HEK293 (cell line): ENCODE data around the gene HYAL4.
A peak's percentile ranks its signal among the peaks of the same experiment; 100 is the strongest.
"Not testable (repeated sequence)": the region's sequence is repeated elsewhere in the genome, so short reads cannot be mapped to it uniquely, and the experiment has no call there.

ENCODE experiments used
- CTCF ChIA-PET: fragments of 350-600 bp; formaldehyde crosslinking; extraction: SDS; loops from one replicate; lab custom pipeline; 2021; ENCODE audit warnings: antibody characterized with exemption; lab: Yijun Ruan, JAX
- POLR2A ChIA-PET: fragments of 300-600 bp; formaldehyde crosslinking; extraction: SDS; loops from one replicate; lab custom pipeline; 2020; ENCODE audit warnings: antibody characterized with exemption, inconsistent platforms; lab: Yijun Ruan, JAX
- H3K27ac ChIP-seq: fragments of 200-500 bp; sonication (Bioruptor generic); 2 replicates; pipeline ENCODE4 v1.5.1; 2014; ENCODE audit warnings: low read depth, low read length, control low read depth, inconsistent platforms; ENCODE audit errors: extremely low read depth
- H3K36me3 ChIP-seq, 2 experiments: fragments of 200-500 bp in 1 of 2; sonication (Bioruptor generic) in 1 of 2; 1 replicate in 1 of 2; 2 replicates in 1 of 2; pipeline ENCODE4 v1.5.1; 2014 to 2017; ENCODE audit warnings: inconsistent platforms in 2 of 2, low read length in 2 of 2; ENCODE audit not compliant: control insufficient read depth in 2 of 2, insufficient read depth in 1 of 2
- H3K4me1 ChIP-seq: fragments of 200-500 bp; sonication (Bioruptor generic); 2 replicates; pipeline ENCODE4 v1.5.1; 2014; ENCODE audit warnings: mild to moderate bottlenecking, low read length, inconsistent platforms; ENCODE audit not compliant: control insufficient read depth, insufficient read depth
- H3K4me3 ChIP-seq: 2 replicates; pipeline ENCODE4 v1.5.1; 2011; ENCODE audit warnings: low read depth, mild to moderate bottlenecking, control low read depth, low read length, moderate library complexity
- H3K9me3 ChIP-seq: fragments of 200-500 bp; sonication (Bioruptor generic); 2 replicates; pipeline ENCODE4 v1.5.1; 2014; ENCODE audit warnings: low read depth, low read length, inconsistent platforms; ENCODE audit not compliant: control insufficient read depth, insufficient read depth
- IKZF3 ChIP-seq: fragments of 450-650 bp; IDR thresholded peaks from 2 replicates; pipeline ENCODE4 v1.5.0; 2018; ENCODE audit warnings: missing biosample characterization, mild to moderate bottlenecking, missing genetic modification characterization, moderate library complexity
- KLF1 ChIP-seq: fragments of 450-650 bp; formaldehyde crosslinking; IDR thresholded peaks from 2 replicates; pipeline ENCODE4 v1.5.1; 2016; ENCODE audit warnings: missing biosample characterization, missing genetic modification characterization
- RBAK ChIP-seq: fragments of 450-650 bp; formaldehyde crosslinking; IDR thresholded peaks from 2 replicates; pipeline ENCODE4 v1.5.1; 2016; ENCODE audit warnings: missing biosample characterization, missing genetic modification characterization
- ZFP37 ChIP-seq: fragments of 450-650 bp; formaldehyde crosslinking; IDR thresholded peaks from 2 replicates; pipeline ENCODE4 v1.5.1; 2016; ENCODE audit warnings: missing biosample characterization, missing genetic modification characterization
- ZNF146 ChIP-seq: fragments of 450-650 bp; formaldehyde crosslinking; IDR thresholded peaks from 2 replicates; pipeline ENCODE4 v1.5.1; 2016; ENCODE audit warnings: missing biosample characterization, missing genetic modification characterization
- ZNF202 ChIP-seq: fragments of 450-650 bp; formaldehyde crosslinking; IDR thresholded peaks from 2 replicates; pipeline ENCODE4 v1.5.1; 2016; ENCODE audit warnings: missing biosample characterization, missing genetic modification characterization, borderline replicate concordance
- ZNF221 ChIP-seq: fragments of 450-650 bp; formaldehyde crosslinking; IDR thresholded peaks from 2 replicates; pipeline ENCODE4 v1.5.1; 2017; ENCODE audit warnings: missing biosample characterization, missing genetic modification characterization, borderline replicate concordance
- ZNF223 ChIP-seq: fragments of 450-650 bp; formaldehyde crosslinking; IDR thresholded peaks from 2 replicates; pipeline ENCODE4 v1.5.1; 2016; ENCODE audit warnings: missing biosample characterization, missing genetic modification characterization
- ZNF521 ChIP-seq: fragments of 450-650 bp; formaldehyde crosslinking; IDR thresholded peaks from 2 replicates; pipeline ENCODE4 v1.5.1; 2017; ENCODE audit warnings: missing biosample characterization, mild to moderate bottlenecking, missing genetic modification characterization
- ZNF555 ChIP-seq: fragments of 450-650 bp; formaldehyde crosslinking; conservative IDR thresholded peaks from 2 replicates; pipeline ENCODE4 v1.5.1; 2017; ENCODE audit warnings: missing biosample characterization, mild to moderate bottlenecking, missing genetic modification characterization, inconsistent platforms
- ZNF624 ChIP-seq: fragments of 450-650 bp; formaldehyde crosslinking; IDR thresholded peaks from 2 replicates; pipeline ENCODE4 v1.5.1; 2017; ENCODE audit warnings: missing biosample characterization, missing genetic modification characterization
- ZNF837 ChIP-seq: fragments of 450-650 bp; formaldehyde crosslinking; IDR thresholded peaks from 2 replicates; pipeline ENCODE4 v1.5.1; 2016; ENCODE audit warnings: missing biosample characterization, missing genetic modification characterization
- ZSCAN30 ChIP-seq: fragments of 450-650 bp; IDR thresholded peaks from 2 replicates; pipeline ENCODE4 v1.5.1; 2018; ENCODE audit warnings: missing biosample characterization, mild to moderate bottlenecking, missing genetic modification characterization, moderate library complexity
- TF ChIP-seq, protein P1 (sequence below): fragments of 450-650 bp; formaldehyde crosslinking; IDR thresholded peaks from 2 replicates; pipeline ENCODE4 v1.5.1; 2016; ENCODE audit warnings: missing biosample characterization, missing genetic modification characterization, borderline replicate concordance
- TF ChIP-seq, protein P2 (sequence below): fragments of 450-650 bp; formaldehyde crosslinking; IDR thresholded peaks from 2 replicates; pipeline ENCODE4 v1.5.1; 2017; ENCODE audit warnings: missing biosample characterization, missing genetic modification characterization

Gene HYAL4

DNA sequence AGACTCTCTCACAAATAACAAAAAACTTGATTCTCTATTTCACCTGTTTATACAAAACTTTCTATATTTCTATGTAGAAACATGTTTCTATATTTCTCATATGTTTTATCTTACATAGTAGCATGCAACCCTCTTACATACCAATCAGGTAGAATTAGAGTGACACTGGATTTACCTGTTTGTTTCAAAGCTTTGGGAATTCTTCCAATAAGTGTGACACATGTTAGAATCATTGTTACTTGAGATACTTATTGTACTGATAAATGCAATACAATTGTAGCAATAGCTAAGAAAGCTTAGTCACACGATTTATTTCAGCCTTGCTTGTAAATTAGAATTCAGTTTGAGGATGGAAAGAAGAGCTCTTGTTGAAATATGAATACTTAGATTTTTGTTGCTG, 4.9 kb downstream of the HYAL4 start:
- TF ChIP-seq KLF1 (tag by site-specific recombination) (no peak), ZSCAN30 (tag by site-specific recombination) (no peak), ZNF555 (tag by site-specific recombination) (no peak), ZNF521 (tag by site-specific recombination) (no peak), IKZF3 (no peak), ZNF221 (no peak), ZNF624 (tag by site-specific recombination) (no peak), ZNF837 (no peak), RBAK (no peak), ZNF223 (tag by site-specific recombination) (no peak), ZNF202 (tag by site-specific recombination) (no peak), ZFP37 (tag by site-specific recombination) (no peak)
- TF ChIP-seq, protein P1, sequence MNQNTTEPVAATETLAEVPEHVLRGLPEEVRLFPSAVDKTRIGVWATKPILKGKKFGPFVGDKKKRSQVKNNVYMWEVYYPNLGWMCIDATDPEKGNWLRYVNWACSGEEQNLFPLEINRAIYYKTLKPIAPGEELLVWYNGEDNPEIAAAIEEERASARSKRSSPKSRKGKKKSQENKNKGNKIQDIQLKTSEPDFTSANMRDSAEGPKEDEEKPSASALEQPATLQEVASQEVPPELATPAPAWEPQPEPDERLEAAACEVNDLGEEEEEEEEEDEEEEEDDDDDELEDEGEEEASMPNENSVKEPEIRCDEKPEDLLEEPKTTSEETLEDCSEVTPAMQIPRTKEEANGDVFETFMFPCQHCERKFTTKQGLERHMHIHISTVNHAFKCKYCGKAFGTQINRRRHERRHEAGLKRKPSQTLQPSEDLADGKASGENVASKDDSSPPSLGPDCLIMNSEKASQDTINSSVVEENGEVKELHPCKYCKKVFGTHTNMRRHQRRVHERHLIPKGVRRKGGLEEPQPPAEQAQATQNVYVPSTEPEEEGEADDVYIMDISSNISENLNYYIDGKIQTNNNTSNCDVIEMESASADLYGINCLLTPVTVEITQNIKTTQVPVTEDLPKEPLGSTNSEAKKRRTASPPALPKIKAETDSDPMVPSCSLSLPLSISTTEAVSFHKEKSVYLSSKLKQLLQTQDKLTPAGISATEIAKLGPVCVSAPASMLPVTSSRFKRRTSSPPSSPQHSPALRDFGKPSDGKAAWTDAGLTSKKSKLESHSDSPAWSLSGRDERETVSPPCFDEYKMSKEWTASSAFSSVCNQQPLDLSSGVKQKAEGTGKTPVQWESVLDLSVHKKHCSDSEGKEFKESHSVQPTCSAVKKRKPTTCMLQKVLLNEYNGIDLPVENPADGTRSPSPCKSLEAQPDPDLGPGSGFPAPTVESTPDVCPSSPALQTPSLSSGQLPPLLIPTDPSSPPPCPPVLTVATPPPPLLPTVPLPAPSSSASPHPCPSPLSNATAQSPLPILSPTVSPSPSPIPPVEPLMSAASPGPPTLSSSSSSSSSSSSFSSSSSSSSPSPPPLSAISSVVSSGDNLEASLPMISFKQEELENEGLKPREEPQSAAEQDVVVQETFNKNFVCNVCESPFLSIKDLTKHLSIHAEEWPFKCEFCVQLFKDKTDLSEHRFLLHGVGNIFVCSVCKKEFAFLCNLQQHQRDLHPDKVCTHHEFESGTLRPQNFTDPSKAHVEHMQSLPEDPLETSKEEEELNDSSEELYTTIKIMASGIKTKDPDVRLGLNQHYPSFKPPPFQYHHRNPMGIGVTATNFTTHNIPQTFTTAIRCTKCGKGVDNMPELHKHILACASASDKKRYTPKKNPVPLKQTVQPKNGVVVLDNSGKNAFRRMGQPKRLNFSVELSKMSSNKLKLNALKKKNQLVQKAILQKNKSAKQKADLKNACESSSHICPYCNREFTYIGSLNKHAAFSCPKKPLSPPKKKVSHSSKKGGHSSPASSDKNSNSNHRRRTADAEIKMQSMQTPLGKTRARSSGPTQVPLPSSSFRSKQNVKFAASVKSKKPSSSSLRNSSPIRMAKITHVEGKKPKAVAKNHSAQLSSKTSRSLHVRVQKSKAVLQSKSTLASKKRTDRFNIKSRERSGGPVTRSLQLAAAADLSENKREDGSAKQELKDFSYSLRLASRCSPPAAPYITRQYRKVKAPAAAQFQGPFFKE (tag by site-specific recombination), result no peak
- TF ChIP-seq, protein P2, sequence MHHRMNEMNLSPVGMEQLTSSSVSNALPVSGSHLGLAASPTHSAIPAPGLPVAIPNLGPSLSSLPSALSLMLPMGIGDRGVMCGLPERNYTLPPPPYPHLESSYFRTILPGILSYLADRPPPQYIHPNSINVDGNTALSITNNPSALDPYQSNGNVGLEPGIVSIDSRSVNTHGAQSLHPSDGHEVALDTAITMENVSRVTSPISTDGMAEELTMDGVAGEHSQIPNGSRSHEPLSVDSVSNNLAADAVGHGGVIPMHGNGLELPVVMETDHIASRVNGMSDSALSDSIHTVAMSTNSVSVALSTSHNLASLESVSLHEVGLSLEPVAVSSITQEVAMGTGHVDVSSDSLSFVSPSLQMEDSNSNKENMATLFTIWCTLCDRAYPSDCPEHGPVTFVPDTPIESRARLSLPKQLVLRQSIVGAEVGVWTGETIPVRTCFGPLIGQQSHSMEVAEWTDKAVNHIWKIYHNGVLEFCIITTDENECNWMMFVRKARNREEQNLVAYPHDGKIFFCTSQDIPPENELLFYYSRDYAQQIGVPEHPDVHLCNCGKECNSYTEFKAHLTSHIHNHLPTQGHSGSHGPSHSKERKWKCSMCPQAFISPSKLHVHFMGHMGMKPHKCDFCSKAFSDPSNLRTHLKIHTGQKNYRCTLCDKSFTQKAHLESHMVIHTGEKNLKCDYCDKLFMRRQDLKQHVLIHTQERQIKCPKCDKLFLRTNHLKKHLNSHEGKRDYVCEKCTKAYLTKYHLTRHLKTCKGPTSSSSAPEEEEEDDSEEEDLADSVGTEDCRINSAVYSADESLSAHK (tag by site-specific recombination), result no peak
- Histone ChIP-seq H3K4me1 (no peaks in the 10 kb centered on the region), H3K4me3 (no peak overlapping the region), H3K9me3 (no peaks in the 10 kb centered on the region), H3K36me3 (no peaks in the 10 kb centered on the region), H3K27ac (no peak overlapping the region)
- CTCF ChIA-PET, result interaction anchor here (0.6 to 1.6 kb wide), 3 partner anchors 15 to 67 kb away, joined by 3 to 5 read pairs (median 4); no protein-coding TSS in a partner anchor
- POLR2A ChIA-PET, result no interaction called here

DNA sequence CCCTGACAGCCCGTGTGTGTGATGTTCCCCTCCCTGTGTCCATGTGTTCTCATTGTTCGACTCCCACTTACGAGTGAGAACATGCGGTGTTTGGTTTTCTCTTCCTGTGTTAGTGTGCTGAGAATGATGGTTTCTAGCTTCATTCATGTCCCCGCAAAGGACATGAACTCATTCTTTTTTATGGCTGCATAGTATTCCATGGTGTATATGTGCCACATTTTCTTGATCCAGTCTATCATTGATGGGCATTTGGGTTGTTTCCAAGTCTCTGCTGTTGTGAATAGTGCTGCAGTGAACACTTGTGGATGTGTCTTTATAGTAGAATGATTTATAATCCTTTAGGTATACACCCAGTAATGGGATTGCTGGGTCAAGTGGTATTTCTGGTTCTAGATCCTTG, 6.4 kb downstream of the HYAL4 start:
- CTCF ChIA-PET, result interaction anchor here (1.0 kb wide), 1 partner anchor 13 kb away, joined by 4 read pairs; no protein-coding TSS in a partner anchor
- H3K4me1 ChIP-seq, H3K9me3 ChIP-seq, H3K4me3 ChIP-seq, H3K27ac ChIP-seq, POLR2A ChIA-PET, H3K36me3 ChIP-seq: not testable (repeated sequence)
- peak; percentile 59 for TF ChIP-seq ZNF146 (tag by site-specific recombination)

DNA sequence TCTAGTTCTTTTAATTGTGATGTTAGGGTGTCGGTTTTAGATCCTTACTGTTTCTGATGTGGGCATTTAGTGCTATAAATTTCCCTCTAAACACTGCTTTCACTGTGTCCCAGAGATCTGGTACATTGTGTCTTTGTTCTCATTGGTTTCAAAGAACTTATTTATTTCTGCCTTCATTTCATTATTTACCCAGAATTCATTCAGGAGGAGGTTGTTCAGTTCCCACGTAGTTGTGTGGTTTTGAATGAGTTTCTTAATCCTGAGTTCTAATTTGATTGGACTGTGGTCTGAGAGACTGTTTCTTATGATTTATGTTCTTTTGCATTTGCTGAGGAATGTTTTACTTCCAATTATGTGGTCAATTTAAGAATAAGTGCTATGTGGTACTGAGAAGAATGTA, 9.3 kb downstream of the HYAL4 start:
- CTCF ChIA-PET, result interaction anchor here (2.9 kb wide), 1 partner anchor 11 kb away, joined by 11 read pairs; no protein-coding TSS in a partner anchor
- H3K4me3 ChIP-seq, H3K27ac ChIP-seq, H3K4me1 ChIP-seq, POLR2A ChIA-PET, H3K36me3 ChIP-seq, H3K9me3 ChIP-seq: not testable (repeated sequence)

DNA sequence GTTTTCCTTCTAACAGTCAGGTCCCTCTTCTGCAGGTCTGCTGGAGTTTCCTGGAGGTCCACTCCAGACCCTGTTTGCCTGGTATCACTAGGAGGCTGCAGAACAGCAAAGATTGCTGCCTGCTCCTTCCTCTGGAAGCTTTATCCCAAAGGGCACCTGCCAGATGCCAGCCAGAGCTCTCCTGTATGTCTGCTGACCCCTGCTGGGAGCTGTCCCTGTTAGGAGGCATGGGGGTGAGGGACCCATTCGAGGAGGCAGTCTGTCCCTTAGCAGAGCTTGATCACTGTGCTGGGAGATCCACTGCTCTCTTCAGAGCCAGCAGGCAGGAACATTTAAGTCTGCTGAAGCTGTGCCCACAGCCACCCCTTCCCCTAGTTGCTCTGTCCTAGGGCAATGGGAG, 11.5 kb downstream of the HYAL4 start:
- H3K4me1 ChIP-seq, H3K36me3 ChIP-seq, H3K9me3 ChIP-seq, POLR2A ChIA-PET, H3K4me3 ChIP-seq, H3K27ac ChIP-seq: not testable (repeated sequence)
- CTCF ChIA-PET, result interaction anchor here (1.3 to 2.9 kb wide), 2 partner anchors 9 to 58 kb away, joined by 3 to 11 read pairs; no protein-coding TSS in a partner anchor
